Esophagus squamous epithelium (tissue), 5 donors: Measurements from ENCODE around the gene PHACTR1. TPM values are rescaled to one million over a fixed set of nuclear protein-coding genes. Genes with fewer than 3 reads are reported as not detected.
A peak's percentile ranks its signal among the peaks of the same experiment; 100 is the strongest.

Source experiments
- DNase-seq: peaks from one replicate; lab custom pipeline; 2025; lab: John Stamatoyannopoulos, UW
- H3K27ac ChIP-seq, 4 donors: fragments of 200-600 bp; sonication (generic); one replicate each; pipeline ENCODE4 v1.5.1; 2016 to 2019; ENCODE audit warnings: mild to moderate bottlenecking in 1 of 4
- H3K27me3 ChIP-seq, 4 donors: fragments of 200-600 bp; sonication (generic); 1 replicate in 3 of 4; 2 replicates in 1 of 4; pipeline versions ENCODE4 v1.5.1 to v1.6.0; 2017 to 2021; ENCODE audit warnings: antibody characterized with exemption in 1 of 4
- H3K36me3 ChIP-seq, 3 donors: fragments of 200-600 bp; sonication (generic); one replicate each; pipeline ENCODE4 v1.5.1; 2016 to 2019
- H3K4me1 ChIP-seq, 3 donors: fragments of 200-600 bp; sonication (generic); one replicate each; pipeline ENCODE4 v1.5.1; 2017 to 2019
- H3K4me3 ChIP-seq, 4 donors: fragments of 200-600 bp; sonication (generic); 1 replicate in 3 of 4; 2 replicates in 1 of 4; pipeline ENCODE4 v1.5.1; 2016 to 2019; ENCODE audit warnings: mild to moderate bottlenecking in 2 of 4, moderate library complexity in 1 of 4
- H3K9me3 ChIP-seq, 3 donors: fragments of 200-600 bp; sonication (generic); one replicate each; pipeline ENCODE4 v1.5.1; 2016 to 2019
- POLR2A ChIP-seq, 4 donors: fragments of 450-650 bp; IDR thresholded peaks; one replicate each; pipeline ENCODE4 v1.6.1; 2017; ENCODE audit warnings: antibody characterized with exemption in 4 of 4, mild to moderate bottlenecking in 4 of 4, moderate library complexity in 3 of 4
- WGBS, 2 donors: methylation state at CpG; one replicate each; pipeline ENCODE4 v1.1.5; 2018; 5-methylcytosine and 5-hydroxymethylcytosine counted together
- intact Hi-C: fragments of 100-400 bp; cut with DNase I; formaldehyde crosslinking; loops from one replicate; pipeline ENCODE4 v1.15.0; 2022
- small RNA-seq, 4 donors: library from RNA; depleted of rRNA; stranded (forward); fragments of <200 nt; gene quantifications; one replicate each; pipeline ENCODE3, GENCODE V24; 2016
- total RNA-seq, 4 donors: library from RNA; depleted of rRNA; stranded (reverse); fragments of >200 nt; gene quantifications; one replicate each; pipeline ENCODE4 v1.1.0, GENCODE V29; 2016
- TF ChIP-seq, protein P1 (sequence below), 6 experiments: fragments of 450-650 bp in 4 of 6; fragments of 200-600 bp in 2 of 6; sonication (generic) in 2 of 6; IDR thresholded peaks; one replicate each; pipeline ENCODE4 v1.5.1; 2016 to 2019; ENCODE audit warnings: antibody characterized with exemption in 6 of 6, mild to moderate bottlenecking in 4 of 6, moderate library complexity in 4 of 6
- donor health status: DM: yes; HTN: yes; CAD: no.

The PHACTR1 gene
- total RNA-seq, 4 donors from 2014 or later = 1.5 to 7.2 (median 4.5) TPM

DNA sequence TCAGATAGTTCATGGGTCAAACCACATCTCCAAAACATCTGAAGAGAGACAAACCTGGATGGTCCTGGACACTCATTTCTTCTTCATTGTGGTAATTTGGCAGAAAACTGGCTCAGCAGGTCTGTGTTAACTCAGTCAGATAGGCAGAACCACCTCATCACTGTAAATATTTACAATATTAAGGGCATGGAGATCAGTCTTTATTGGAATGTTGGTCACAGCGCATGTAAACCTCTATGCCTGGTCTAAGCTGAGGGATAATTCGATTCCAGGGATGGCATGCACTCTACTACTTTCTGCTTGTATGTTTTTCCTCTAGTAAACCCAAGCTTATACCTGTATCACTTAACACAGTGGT is 615.8 kb downstream of the PHACTR1 start:
- H3K9me3 ChIP-seq = no peaks in the 10 kb centered on the region
- H3K4me1 ChIP-seq = peaks cover 0 to 29% (median 3%) of the 10 kb centered on the region in 3 donors
- no peaks in the 10 kb centered on the region for H3K27me3 ChIP-seq
- TF ChIP-seq, protein P1, sequence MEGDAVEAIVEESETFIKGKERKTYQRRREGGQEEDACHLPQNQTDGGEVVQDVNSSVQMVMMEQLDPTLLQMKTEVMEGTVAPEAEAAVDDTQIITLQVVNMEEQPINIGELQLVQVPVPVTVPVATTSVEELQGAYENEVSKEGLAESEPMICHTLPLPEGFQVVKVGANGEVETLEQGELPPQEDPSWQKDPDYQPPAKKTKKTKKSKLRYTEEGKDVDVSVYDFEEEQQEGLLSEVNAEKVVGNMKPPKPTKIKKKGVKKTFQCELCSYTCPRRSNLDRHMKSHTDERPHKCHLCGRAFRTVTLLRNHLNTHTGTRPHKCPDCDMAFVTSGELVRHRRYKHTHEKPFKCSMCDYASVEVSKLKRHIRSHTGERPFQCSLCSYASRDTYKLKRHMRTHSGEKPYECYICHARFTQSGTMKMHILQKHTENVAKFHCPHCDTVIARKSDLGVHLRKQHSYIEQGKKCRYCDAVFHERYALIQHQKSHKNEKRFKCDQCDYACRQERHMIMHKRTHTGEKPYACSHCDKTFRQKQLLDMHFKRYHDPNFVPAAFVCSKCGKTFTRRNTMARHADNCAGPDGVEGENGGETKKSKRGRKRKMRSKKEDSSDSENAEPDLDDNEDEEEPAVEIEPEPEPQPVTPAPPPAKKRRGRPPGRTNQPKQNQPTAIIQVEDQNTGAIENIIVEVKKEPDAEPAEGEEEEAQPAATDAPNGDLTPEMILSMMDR (IDR thresholded peaks at IDR 0.05) = no peak
- H3K4me3 ChIP-seq = no peak overlapping the region
- H3K27ac ChIP-seq = no peak overlapping the region
- intact Hi-C loops = loop anchor here (5.0 kb wide), 1 partner anchor 420 kb away; no protein-coding TSS in a partner anchor
- H3K36me3 ChIP-seq = no peaks in the 10 kb centered on the region
- 60 to 63% methylated on average over 2 of the region's 2 CpGs for WGBS, 2 donors
- DNase-seq = no peak

DNA sequence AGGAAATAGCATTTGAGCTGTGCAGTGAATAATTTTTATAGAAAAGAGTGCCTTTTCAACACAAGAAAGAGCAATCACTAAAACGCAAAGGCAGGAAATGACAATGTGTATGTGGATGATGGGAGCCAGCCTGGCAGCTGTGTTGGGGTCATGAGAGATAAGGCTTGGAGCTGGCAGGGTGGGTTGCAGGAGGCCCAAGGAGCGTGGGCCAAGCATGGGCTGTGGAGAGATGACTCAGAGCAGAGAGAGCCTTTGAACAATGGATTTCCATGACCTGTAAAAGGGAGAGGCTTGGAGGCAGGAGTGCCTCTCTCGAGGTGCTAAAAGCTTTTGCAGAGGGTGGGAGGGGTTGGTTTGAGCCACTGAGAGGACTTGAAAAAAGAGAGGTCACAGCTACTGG is 618.4 kb downstream of the PHACTR1 start:
- no peaks in the 10 kb centered on the region for H3K27me3 ChIP-seq
- H3K36me3 ChIP-seq = no peaks in the 10 kb centered on the region
- H3K27ac ChIP-seq = no peak overlapping the region
- H3K4me3 ChIP-seq = no peak overlapping the region
- no peak for DNase-seq
- H3K9me3 ChIP-seq = no peaks in the 10 kb centered on the region
- TF ChIP-seq POLR2A (IDR thresholded peaks at IDR 0.05) = no peak
- TF ChIP-seq, protein P1 (IDR thresholded peaks at IDR 0.05) = no peak
- 27 to 30% methylated on average over 3 of the region's 3 CpGs for WGBS, 2 donors
- intact Hi-C loops = loop anchor here (5.0 kb wide), 2 partner anchors 197 to 423 kb away; no protein-coding TSS in a partner anchor
- H3K4me1 ChIP-seq = peaks cover 0 to 14% (median 0%) of the 10 kb centered on the region in 3 donors

DNA sequence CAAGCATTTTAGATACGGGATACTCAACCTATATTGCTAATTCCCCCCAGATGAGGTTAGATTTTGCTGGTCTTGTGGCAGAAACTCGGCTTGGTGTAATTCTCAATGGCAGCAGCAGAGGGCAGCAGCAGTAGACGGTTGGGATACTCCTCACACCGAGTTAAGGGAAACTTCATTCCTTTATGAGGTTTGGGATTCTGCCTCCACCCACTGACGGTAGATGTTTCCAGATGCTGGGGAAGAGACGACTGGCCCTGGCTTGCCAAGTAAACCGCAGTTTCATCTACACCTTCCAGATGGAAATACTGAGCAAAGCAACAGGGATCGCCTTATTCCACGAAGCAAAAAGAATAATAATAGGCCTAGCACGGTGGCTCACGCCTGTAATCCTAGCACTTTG is 620.0 kb downstream of the PHACTR1 start:
- peak overlapping the region in 1 of 4 donors; percentile 18 for H3K27ac ChIP-seq
- intact Hi-C loops = loop anchor here (5.0 kb wide), 1 partner anchor 196 kb away; no protein-coding TSS in a partner anchor
- peaks cover 0 to 14% (median 0%) of the 10 kb centered on the region in 3 donors for H3K4me1 ChIP-seq
- DNase-seq = no peak
- H3K9me3 ChIP-seq = no peaks in the 10 kb centered on the region
- TF ChIP-seq POLR2A (IDR thresholded peaks at IDR 0.05) = no peak
- TF ChIP-seq, protein P1 (IDR thresholded peaks at IDR 0.05) = peak; percentile 81 to 97 (median 93)
- WGBS, 2 donors = 13 to 19% methylated on average over 7 to 11 of the region's 11 CpGs
- no peaks in the 10 kb centered on the region for H3K36me3 ChIP-seq
- H3K4me3 ChIP-seq = no peak overlapping the region
- H3K27me3 ChIP-seq = no peaks in the 10 kb centered on the region

DNA sequence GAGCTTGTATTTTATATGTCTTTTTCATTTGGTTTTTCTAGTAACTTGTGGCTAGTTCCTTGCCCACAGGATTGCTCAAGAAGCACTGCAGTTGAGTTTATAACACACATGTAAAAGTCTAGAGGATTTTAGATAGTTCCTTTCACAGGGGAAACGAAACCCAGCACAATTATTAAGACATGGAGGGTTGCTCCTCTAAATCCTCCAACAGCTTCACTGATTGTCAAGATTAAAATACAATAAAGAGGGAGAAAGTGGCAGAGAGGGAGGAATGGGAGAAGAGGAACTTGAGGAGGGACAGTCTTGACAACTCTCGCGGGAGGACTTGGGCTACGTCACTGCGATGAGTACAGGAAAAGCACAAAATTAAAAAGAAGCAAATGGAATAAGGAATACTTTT is 621.5 kb downstream of the PHACTR1 start:
- 84 to 87% methylated on average over 5 of the region's 5 CpGs for WGBS, 2 donors
- peaks cover 0 to 14% (median 0%) of the 10 kb centered on the region in 3 donors for H3K4me1 ChIP-seq
- intact Hi-C loops = loop anchor here (5.0 kb wide), 1 partner anchor 194 kb away; no protein-coding TSS in a partner anchor
- H3K27me3 ChIP-seq = no peaks in the 10 kb centered on the region
- DNase-seq = no peak
- no peak overlapping the region for H3K4me3 ChIP-seq
- TF ChIP-seq, protein P1 (IDR thresholded peaks at IDR 0.05) = no peak
- TF ChIP-seq POLR2A (IDR thresholded peaks at IDR 0.05) = no peak
- no peak overlapping the region for H3K27ac ChIP-seq
- no peaks in the 10 kb centered on the region for H3K36me3 ChIP-seq
- no peaks in the 10 kb centered on the region for H3K9me3 ChIP-seq

Small RNA genes within 50 kb of the gene (small RNA-seq; reads per million reads assigned to genes)
- 0.14 to 0.30 (median 0.19) reads per million in 4 donors for gene RNU1-11P
